NT2/D1 (cell line): ENCODE measurements around the gene ATE1.

Experiments
- SUZ12 ChIP-seq: IDR thresholded peaks from 2 replicates; pipeline ENCODE4 v1.6.1; 2011; ENCODE audit not compliant: insufficient read length, insufficient read depth; ENCODE audit errors: extremely low read depth
- YY1 ChIP-seq: IDR thresholded peaks from 2 replicates; pipeline ENCODE4 v1.6.1; 2011; ENCODE audit not compliant: insufficient read length, insufficient read depth
- ZNF274 ChIP-seq: IDR thresholded peaks from 2 replicates; pipeline ENCODE4 v1.6.1; 2011; ENCODE audit warnings: mild to moderate bottlenecking, low read depth, low read length

GRCh38 chr10:121911421-121911697 lies 16.5 kb downstream of the ATE1 start:
- TF ChIP-seq ZNF274: no peak
- no peak for TF ChIP-seq SUZ12
- TF ChIP-seq YY1: no peak
